Superior temporal gyrus (tissue), 1 donor: ENCODE results near the gene AOX1.
A peak's percentile ranks its signal among the peaks of the same experiment; 100 is the strongest.
"Not testable (repeated sequence)": the region's sequence is repeated elsewhere in the genome, so short reads cannot be mapped to it uniquely, and the experiment has no call there.

Experiments used
- DNase-seq: peaks from one replicate; pipeline ENCODE4 v3.0.0-alpha.2; 2016; ENCODE audit errors: extremely low spot score

The AOX1 gene

GRCh38 chr2:200700856-200701255 is 115.0 kb downstream of the AOX1 start:
- DNase-seq = no peak

GRCh38 chr2:200702044-200702443 is 116.2 kb downstream of the AOX1 start:
- no peak for DNase-seq

GRCh38 chr2:200702646-200703118 is 116.9 kb downstream of the AOX1 start:
- DNase-seq = no peak

- DNase-seq = peak; percentile 95
Measured at GRCh38 chr2:200703127-200703925, 117.5 kb downstream of the AOX1 start.

GRCh38 chr2:200703926-200704637 is 118.3 kb downstream of the AOX1 start:
- DNase-seq = no peak

GRCh38 chr2:200705305-200706041 is 119.7 kb downstream of the AOX1 start:
- peak; percentile 77 for DNase-seq

GRCh38 chr2:200708943-200709342 is 123.1 kb downstream of the AOX1 start:
- DNase-seq = no peak

- peak; percentile 96 for DNase-seq
Measured at GRCh38 chr2:200713003-200713703, 127.3 kb downstream of the AOX1 start.

- no peak for DNase-seq
Measured at GRCh38 chr2:200713704-200714064, 127.9 kb downstream of the AOX1 start.

- DNase-seq = not testable (repeated sequence)
Measured at GRCh38 chr2:200715014-200715413, 129.2 kb downstream of the AOX1 start.

GRCh38 chr2:200716386-200716785 is 130.6 kb downstream of the AOX1 start:
- DNase-seq = no peak
